GM10266 (cell line): ENCODE results near the gene ACSL4.

ENCODE experiments used
- DNase-seq: peaks from one replicate; pipeline ENCODE4 v3.0.0; 2012; ENCODE audit errors: extremely low spot score
- TF ChIP-seq, protein P1 (sequence below): IDR thresholded peaks from 2 replicates; pipeline ENCODE4 v1.5.1; 2012; ENCODE audit warnings: mild to moderate bottlenecking, low read depth; ENCODE audit not compliant: control insufficient read depth, insufficient read depth; ENCODE audit errors: missing control alignments

ACSL4 gene

DNA sequence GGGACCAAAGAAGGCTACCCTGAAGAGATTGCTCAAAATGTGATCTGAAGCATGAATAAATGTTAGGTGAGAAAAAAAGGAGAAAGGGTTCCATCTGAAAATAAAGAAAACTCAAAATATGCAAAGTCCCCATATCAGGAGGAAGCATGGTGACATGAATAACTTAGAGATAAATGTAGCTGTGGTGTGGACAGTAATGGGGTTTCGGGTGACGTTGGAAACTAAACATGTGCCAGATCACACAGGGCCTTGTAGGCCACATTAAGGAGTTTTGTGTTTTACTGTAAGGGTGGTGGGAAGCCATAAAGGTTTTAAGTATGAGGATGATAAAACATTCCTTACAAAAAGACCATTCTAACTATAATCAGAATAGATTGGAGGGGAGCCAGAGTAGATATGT lies 40.3 kb upstream of the ACSL4 start:
- DNase-seq, result no peak
- TF ChIP-seq, protein P1, sequence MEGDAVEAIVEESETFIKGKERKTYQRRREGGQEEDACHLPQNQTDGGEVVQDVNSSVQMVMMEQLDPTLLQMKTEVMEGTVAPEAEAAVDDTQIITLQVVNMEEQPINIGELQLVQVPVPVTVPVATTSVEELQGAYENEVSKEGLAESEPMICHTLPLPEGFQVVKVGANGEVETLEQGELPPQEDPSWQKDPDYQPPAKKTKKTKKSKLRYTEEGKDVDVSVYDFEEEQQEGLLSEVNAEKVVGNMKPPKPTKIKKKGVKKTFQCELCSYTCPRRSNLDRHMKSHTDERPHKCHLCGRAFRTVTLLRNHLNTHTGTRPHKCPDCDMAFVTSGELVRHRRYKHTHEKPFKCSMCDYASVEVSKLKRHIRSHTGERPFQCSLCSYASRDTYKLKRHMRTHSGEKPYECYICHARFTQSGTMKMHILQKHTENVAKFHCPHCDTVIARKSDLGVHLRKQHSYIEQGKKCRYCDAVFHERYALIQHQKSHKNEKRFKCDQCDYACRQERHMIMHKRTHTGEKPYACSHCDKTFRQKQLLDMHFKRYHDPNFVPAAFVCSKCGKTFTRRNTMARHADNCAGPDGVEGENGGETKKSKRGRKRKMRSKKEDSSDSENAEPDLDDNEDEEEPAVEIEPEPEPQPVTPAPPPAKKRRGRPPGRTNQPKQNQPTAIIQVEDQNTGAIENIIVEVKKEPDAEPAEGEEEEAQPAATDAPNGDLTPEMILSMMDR, result no peak

DNA sequence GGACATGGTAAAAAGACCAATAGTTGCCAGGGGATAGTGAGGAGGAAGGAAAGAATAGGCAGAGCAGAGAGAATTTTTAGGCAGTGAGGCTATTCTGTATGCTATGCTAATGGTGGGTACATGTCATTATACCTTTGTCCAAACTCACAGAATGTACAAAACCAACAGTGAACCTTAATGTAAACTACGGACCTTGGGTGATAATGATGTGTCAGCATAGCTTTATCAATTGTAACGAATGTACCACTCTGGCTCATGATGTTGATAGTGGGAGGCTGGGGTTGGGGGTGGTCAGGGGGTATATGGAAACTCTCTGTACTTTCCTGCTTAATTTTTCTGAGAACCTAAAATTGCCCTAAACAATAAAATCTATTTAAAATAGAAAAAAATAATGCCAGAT lies 37.7 kb upstream of the ACSL4 start:
- DNase-seq, result no peak
- TF ChIP-seq, protein P1, result no peak

DNA sequence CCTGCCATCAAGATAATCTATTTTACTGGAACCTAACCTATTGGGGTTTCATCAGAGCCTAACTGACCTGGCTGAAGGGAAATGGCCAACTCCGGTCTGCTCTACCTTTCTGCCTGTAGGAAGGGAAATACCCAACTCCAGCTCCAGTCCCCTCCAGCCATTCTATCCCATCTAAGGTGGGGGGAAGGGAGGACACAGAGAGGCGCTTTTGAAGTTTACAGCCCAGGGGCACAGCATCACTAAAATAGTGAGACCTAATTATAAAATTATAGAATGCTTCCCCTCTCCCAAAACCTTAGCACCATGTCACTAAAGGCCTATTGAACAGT lies 27.8 kb upstream of the ACSL4 start:
- TF ChIP-seq, protein P1, result no peak
- no peak for DNase-seq

DNA sequence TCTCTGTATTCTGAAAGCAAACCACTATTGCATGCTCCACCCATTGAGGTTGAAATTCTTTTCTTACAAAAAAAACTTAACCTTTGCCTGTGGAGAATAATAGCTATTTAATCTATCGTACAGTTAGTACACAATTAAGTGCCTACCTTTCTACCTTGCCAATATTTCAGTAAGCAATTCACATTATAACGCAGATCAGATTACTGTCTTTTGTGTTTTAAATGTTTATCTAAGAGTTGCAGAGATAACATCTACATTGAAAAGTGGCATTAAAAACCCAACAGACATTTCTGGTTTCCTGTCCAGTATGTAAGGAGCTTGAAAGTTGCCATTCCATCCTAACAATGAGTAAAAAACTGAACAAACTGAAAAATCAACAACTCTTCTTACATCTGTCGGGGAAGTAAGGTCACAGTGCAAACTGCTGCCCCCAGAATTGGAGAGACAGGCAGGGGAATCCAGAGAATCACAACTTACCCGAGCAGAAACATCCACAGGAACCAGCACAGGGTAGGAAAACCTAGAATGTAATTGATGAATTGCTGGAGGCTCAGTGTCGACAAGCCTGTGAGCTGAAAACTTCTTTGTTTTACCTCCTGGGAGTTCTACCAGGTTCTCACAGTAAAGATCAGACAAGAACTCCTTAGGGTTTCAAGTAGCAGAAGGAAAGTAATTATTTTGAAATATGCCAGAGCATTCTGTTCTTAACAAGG lies 27.3 kb upstream of the ACSL4 start:
- no peak for DNase-seq
- TF ChIP-seq, protein P1, result no peak

DNA sequence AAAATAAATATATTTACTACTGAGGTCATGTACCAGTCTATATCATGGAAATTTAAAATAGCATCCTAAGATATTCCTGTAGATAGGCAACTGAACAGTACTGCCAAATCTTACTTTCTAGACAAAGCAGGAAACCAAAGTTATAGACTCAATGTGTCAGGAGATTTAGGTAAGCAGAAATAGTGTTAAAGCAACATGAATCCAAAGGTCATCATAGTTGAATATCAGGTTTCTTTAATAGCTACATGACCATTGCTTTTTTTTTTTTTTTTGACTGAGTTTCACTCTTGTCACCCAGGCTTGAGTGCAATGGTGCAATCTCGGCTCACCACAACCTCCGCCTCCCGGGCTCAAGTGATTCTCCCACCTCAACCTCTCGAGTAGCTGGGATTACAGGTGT lies 20.2 kb upstream of the ACSL4 start:
- TF ChIP-seq, protein P1, result no peak
- DNase-seq, result no peak

DNA sequence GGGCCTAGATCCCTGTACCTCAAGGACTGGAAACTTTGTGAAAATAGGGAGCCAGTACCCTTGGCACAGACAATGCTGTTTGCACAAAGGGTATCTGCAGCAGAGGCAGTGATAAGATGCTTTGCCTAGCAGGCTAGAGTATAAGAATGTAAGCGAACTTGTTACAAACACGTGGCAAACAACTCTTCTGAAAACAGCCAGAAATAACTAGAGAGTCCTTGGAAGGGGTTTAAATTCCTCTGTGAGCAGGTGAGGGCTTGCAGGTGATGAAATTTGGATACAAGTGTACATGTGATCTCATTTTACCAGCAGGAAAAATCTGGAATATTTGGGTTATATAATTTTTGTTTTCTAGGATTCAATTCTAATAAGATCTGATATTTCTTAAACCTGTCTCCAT lies 18.6 kb upstream of the ACSL4 start:
- DNase-seq, result no peak
- TF ChIP-seq, protein P1, result no peak

DNA sequence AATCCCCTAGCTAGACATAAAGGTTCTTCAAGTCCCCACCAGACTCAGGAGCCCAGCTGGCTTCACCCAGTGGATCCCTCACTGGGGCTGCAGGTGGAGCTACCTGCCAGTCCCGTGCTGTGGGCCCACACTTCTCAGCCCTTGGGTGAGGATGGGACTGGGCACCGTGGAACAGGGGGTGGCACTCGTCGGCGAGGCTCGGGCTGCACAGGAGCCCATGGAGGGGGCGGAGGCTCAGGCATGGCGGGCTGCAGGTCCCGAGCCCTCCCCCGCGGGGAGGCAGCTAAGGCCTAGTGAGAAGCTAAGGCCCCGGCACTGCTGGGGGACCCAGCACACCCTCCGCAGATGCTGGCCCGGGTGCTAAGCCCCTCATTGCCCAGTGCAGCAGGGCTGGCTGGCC lies 16.1 kb upstream of the ACSL4 start:
- DNase-seq, result no peak
- TF ChIP-seq, protein P1, result no peak
